H1 (cell line): ENCODE data around the gene COTL1. TPM values are rescaled to one million over a fixed set of nuclear protein-coding genes. Genes with fewer than 3 reads are reported as not detected.

Source experiments
- CEBPB ChIP-seq: IDR thresholded peaks from 2 replicates; pipeline ENCODE4 v1.6.1; 2012; ENCODE audit warnings: low read depth, low read length
- GTF2F1 ChIP-seq: IDR thresholded peaks from 2 replicates; pipeline ENCODE4 v1.6.1; 2012; ENCODE audit warnings: low read depth, low read length, improper control_type of control experiment, borderline replicate concordance
- KDM4A ChIP-seq: IDR thresholded peaks from one replicate; pipeline ENCODE4 v1.7.1; 2012; ENCODE audit warnings: low read depth, mild to moderate bottlenecking, moderate library complexity, low read length, inconsistent platforms; ENCODE audit not compliant: severe bottlenecking
- MAFK ChIP-seq: IDR thresholded peaks from 2 replicates; pipeline ENCODE4 v1.6.1; 2012; ENCODE audit warnings: low read depth, mild to moderate bottlenecking, improper control_type of control experiment, low read length
- SIX5 ChIP-seq: IDR thresholded peaks from 2 replicates; pipeline ENCODE4 v1.6.1; 2011; ENCODE audit warnings: mild to moderate bottlenecking, low read depth, low read length
- TCF12 ChIP-seq: IDR thresholded peaks from 2 replicates; pipeline ENCODE4 v1.6.1; 2011; ENCODE audit warnings: low read depth, mild to moderate bottlenecking, low read length
- polyA plus RNA-seq, 7 experiments: library from polyadenylated mRNA; depleted of rRNA in 3 of 7; stranded (reverse) in 5 of 7; unstranded in 2 of 7; fragments of >200 nt in 5 of 7; fragments of 200-250 nt in 2 of 7; gene quantifications; 1 replicate in 5 of 7; 2 replicates in 1 of 7; 4 replicates in 1 of 7; pipeline versions ENCODE4 v1.2.1 to v1.2.3, GENCODE V29; 2011 to 2013; ENCODE audit warnings: missing spikeins in 2 of 7, mixed read lengths in 2 of 7
- total RNA-seq: library from RNA; stranded (reverse); fragmentation: NEBNext Ultra II Directional; extraction: Animal tissue kit (Norgen Biotek cat#: 25700); gene quantifications from 2 replicates; pipeline ENCODE4 v1.2.1, GENCODE V29; 2021

Gene COTL1
- total and polyA plus RNA-seq, 2 of the 8 experiments (the other 6 are each of a cell fraction or from before 2014, with no cell fraction given): 59.2 to 183 TPM

- TF ChIP-seq GTF2F1: no peak
- no peak for TF ChIP-seq SIX5
- no peak for TF ChIP-seq KDM4A
- TF ChIP-seq CEBPB: no peak
- TF ChIP-seq MAFK: no peak
- no peak for TF ChIP-seq TCF12
Measured at GRCh38 chr16:84665843-84666242, 48.0 kb upstream of the COTL1 start (continued).
